Colonic mucosa (tissue), 4 donors: ENCODE results near the gene GCH1. TPM values are rescaled to one million over a fixed set of nuclear protein-coding genes. Genes with fewer than 3 reads are reported as not detected.
"Not testable (repeated sequence)": the region's sequence is repeated elsewhere in the genome, so short reads cannot be mapped to it uniquely, and the experiment has no call there.

ENCODE experiments used
- DNase-seq: peaks from one replicate; pipeline ENCODE4 v3.0.0-alpha.2; 2020
- H3K27ac ChIP-seq: fragments of 200-600 bp; one replicate; pipeline ENCODE4 v1.8.0; 2021
- H3K27me3 ChIP-seq: fragments of 200-600 bp; one replicate; pipeline ENCODE4 v1.8.0; 2021
- H3K36me3 ChIP-seq: fragments of 200-600 bp; one replicate; pipeline ENCODE4 v1.8.0; 2021
- H3K4me1 ChIP-seq: fragments of 200-600 bp; one replicate; pipeline ENCODE4 v1.8.0; 2021; ENCODE audit warnings: mild to moderate bottlenecking
- H3K4me3 ChIP-seq: fragments of 200-600 bp; one replicate; pipeline ENCODE4 v1.8.0; 2021
- H3K9ac ChIP-seq, 2 donors: one replicate each; pipeline ENCODE4 v1.7.0; 2013; ENCODE audit warnings: control low read depth in 2 of 2, low read depth in 2 of 2, low read length in 2 of 2
- H3K9me3 ChIP-seq: fragments of 200-600 bp; one replicate; pipeline ENCODE4 v1.8.0; 2021
- CTCF ChIP-seq: fragments of 200-600 bp; IDR thresholded peaks from one replicate; pipeline ENCODE4 v1.8.0; 2022; ENCODE audit warnings: antibody characterized with exemption, mild to moderate bottlenecking
- intact Hi-C: fragments of 100-400 bp; cut with DNase I; formaldehyde crosslinking; loops from one replicate; pipeline ENCODE4 v1.14.1; 2022
- total RNA-seq, 2 donors: library from RNA; stranded (reverse); fragmentation: NEBNext Ultra II Directional in 1 of 2; extraction: Animal tissue kit (Norgen Biotek cat#: 25700) in 1 of 2; gene quantifications; one replicate each; pipeline ENCODE4 v1.2.1, GENCODE V29; 2021
- donor health status: healthy.
- donor health status: DM: no; HTN: no; CAD: no.
- donor health status: DM: no; HTN: no; CAD: no.

GCH1 gene
- total RNA-seq, 2 donors from 2014 or later: 20.4 to 30.8 TPM

GRCh38 chr14:54804538-54805041 lies 98.0 kb downstream of the GCH1 start:
- H3K36me3 ChIP-seq: no peaks in the 10 kb centered on the region
- no peaks in the 10 kb centered on the region for H3K27me3 ChIP-seq
- TF ChIP-seq CTCF: no peak
- H3K9me3 ChIP-seq: no peaks in the 10 kb centered on the region
- no peak overlapping the region for H3K4me3 ChIP-seq
- intact Hi-C loops: loop anchor here (10.0 kb wide), 1 partner anchor 240 kb away; the partner anchor contains the start of gene SAMD4A
- DNase-seq: no peak
- no peaks in the 10 kb centered on the region for H3K4me1 ChIP-seq
- H3K27ac ChIP-seq: no peak overlapping the region
- no peak overlapping the region for H3K9ac ChIP-seq

- TF ChIP-seq CTCF: no peak
- no peaks in the 10 kb centered on the region for H3K9me3 ChIP-seq
- no peak overlapping the region for H3K27ac ChIP-seq
- no peaks in the 10 kb centered on the region for H3K36me3 ChIP-seq
- H3K4me3 ChIP-seq: no peak overlapping the region
- intact Hi-C loops: loop anchor here (10.0 kb wide), 1 partner anchor 239 kb away; the partner anchor contains the start of gene SAMD4A
- no peaks in the 10 kb centered on the region for H3K27me3 ChIP-seq
- H3K9ac ChIP-seq: no peak overlapping the region
- no peak for DNase-seq
- H3K4me1 ChIP-seq: no peaks in the 10 kb centered on the region
Observed at GRCh38 chr14:54803926-54804537, 98.6 kb downstream of the GCH1 start.

- no peak for DNase-seq
- H3K27ac ChIP-seq: no peak overlapping the region
- TF ChIP-seq CTCF: no peak
- no peaks in the 10 kb centered on the region for H3K9me3 ChIP-seq
- intact Hi-C loops: loop anchor here (10.0 kb wide), 1 partner anchor 239 kb away; the partner anchor contains the start of gene SAMD4A
- H3K36me3 ChIP-seq: no peaks in the 10 kb centered on the region
- no peak overlapping the region for H3K9ac ChIP-seq
- H3K27me3 ChIP-seq: no peaks in the 10 kb centered on the region
- no peak overlapping the region for H3K4me3 ChIP-seq
- no peaks in the 10 kb centered on the region for H3K4me1 ChIP-seq
Observed at GRCh38 chr14:54803396-54803795, 99.2 kb downstream of the GCH1 start.

GRCh38 chr14:54801482-54801881 lies 101.1 kb downstream of the GCH1 start:
- not testable (repeated sequence) for H3K36me3 ChIP-seq, H3K4me1 ChIP-seq, H3K9ac ChIP-seq, H3K27me3 ChIP-seq, H3K27ac ChIP-seq, DNase-seq, H3K9me3 ChIP-seq, H3K4me3 ChIP-seq
- intact Hi-C loops: loop anchor here (10.0 kb wide), 1 partner anchor 237 kb away; the partner anchor contains the start of gene SAMD4A

- H3K9me3 ChIP-seq: no peaks in the 10 kb centered on the region
- no peak overlapping the region for H3K9ac ChIP-seq
- intact Hi-C loops: no loop called here
- no peak overlapping the region for H3K4me3 ChIP-seq
- no peaks in the 10 kb centered on the region for H3K4me1 ChIP-seq
- no peak for TF ChIP-seq CTCF
- H3K27ac ChIP-seq: no peak overlapping the region
- H3K36me3 ChIP-seq: no peaks in the 10 kb centered on the region
- DNase-seq: no peak
- no peaks in the 10 kb centered on the region for H3K27me3 ChIP-seq
Observed at GRCh38 chr14:54798465-54799124, 104.0 kb downstream of the GCH1 start.

GRCh38 chr14:54797986-54798385 lies 104.6 kb downstream of the GCH1 start:
- H3K27me3 ChIP-seq: no peaks in the 10 kb centered on the region
- TF ChIP-seq CTCF: no peak
- no peak overlapping the region for H3K4me3 ChIP-seq
- no peak for DNase-seq
- no peaks in the 10 kb centered on the region for H3K9me3 ChIP-seq
- H3K9ac ChIP-seq: no peak overlapping the region
- no peaks in the 10 kb centered on the region for H3K36me3 ChIP-seq
- intact Hi-C loops: no loop called here
- H3K27ac ChIP-seq: no peak overlapping the region
- no peaks in the 10 kb centered on the region for H3K4me1 ChIP-seq
